Endothelial cell of umbilical vein (primary cell): ENCODE measurements around the gene C10orf71.

ENCODE experiments used
- FOS ChIP-seq: IDR thresholded peaks from 2 replicates; pipeline ENCODE4 v1.6.1; 2011; ENCODE audit warnings: mild to moderate bottlenecking, low read length, moderate library complexity, borderline replicate concordance; ENCODE audit not compliant: insufficient read depth
- TF ChIP-seq, protein P1 (sequence below), 2 donors: IDR thresholded peaks; 1 replicate in 1 of 2; 2 replicates in 1 of 2; pipeline ENCODE4 v1.5.1; 2011; ENCODE audit warnings: low read length in 2 of 2, mild to moderate bottlenecking in 2 of 2, moderate library complexity in 2 of 2, control low read depth in 1 of 2, inconsistent platforms in 1 of 2, low read depth in 1 of 2; ENCODE audit not compliant: insufficient read depth in 1 of 2; ENCODE audit errors: extremely low read depth in 1 of 2
- TF ChIP-seq, protein P2 (sequence below): IDR thresholded peaks from 2 replicates; pipeline ENCODE4 v1.6.1; 2011; ENCODE audit not compliant: insufficient read depth, insufficient read length

DNA sequence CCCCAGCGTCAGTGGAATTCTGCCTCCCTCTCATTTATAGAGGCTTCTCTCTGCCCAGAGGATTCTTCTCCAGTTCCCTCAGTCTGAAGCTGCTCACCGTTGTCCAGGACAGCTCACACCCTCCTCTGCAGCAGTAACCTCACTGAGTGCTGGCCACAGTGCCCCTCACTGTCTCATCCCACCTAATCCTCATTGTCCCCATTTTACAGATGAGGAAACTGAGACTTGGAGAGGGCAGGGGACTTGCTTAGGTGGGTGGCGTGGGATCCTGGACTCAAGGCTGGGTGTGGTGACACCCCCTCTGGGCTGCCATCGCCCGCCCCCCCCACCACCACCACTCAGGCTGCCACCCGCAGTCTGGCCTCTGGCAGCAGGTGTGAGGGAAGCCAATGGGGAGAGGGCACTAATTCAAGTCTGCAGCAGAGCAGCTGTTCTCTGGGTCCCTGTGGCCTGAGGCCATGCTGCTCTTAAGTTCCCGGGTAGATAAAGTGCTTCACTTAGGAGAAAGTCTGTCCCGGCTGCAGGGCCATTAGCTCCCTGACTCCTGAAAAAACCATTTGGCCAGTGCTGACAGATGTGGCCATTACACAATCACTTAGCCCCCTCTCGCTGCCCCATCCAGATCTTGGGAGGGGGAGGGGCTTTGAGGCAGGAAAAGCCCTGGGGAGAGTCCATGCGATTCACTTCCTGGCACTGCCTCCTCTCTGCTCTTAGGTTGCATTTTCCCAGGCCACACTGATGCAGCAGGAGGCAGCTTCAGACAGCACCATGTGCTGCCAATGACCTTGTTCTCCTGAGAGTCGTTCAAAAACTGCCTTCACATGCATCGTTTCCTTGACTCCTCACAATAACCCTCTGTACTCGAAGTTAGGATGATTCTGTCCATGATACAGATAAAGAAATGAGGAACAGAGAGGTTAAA lies 60.6 kb downstream of the C10orf71 start:
- TF ChIP-seq, protein P1, sequence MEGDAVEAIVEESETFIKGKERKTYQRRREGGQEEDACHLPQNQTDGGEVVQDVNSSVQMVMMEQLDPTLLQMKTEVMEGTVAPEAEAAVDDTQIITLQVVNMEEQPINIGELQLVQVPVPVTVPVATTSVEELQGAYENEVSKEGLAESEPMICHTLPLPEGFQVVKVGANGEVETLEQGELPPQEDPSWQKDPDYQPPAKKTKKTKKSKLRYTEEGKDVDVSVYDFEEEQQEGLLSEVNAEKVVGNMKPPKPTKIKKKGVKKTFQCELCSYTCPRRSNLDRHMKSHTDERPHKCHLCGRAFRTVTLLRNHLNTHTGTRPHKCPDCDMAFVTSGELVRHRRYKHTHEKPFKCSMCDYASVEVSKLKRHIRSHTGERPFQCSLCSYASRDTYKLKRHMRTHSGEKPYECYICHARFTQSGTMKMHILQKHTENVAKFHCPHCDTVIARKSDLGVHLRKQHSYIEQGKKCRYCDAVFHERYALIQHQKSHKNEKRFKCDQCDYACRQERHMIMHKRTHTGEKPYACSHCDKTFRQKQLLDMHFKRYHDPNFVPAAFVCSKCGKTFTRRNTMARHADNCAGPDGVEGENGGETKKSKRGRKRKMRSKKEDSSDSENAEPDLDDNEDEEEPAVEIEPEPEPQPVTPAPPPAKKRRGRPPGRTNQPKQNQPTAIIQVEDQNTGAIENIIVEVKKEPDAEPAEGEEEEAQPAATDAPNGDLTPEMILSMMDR (IDR thresholded peaks at IDR 0.05; ENCODE audit: extremely low read depth in 1 of 2, insufficient read depth in 1 of 2, low read depth in 1 of 2, low read length in 2 of 2): no peak
- no peak for TF ChIP-seq FOS
- TF ChIP-seq, protein P2, sequence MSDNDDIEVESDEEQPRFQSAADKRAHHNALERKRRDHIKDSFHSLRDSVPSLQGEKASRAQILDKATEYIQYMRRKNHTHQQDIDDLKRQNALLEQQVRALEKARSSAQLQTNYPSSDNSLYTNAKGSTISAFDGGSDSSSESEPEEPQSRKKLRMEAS: no peak
